Endothelial cell of umbilical vein (primary cell): ENCODE measurements around the gene MMRN2. TPM values are rescaled to one million over a fixed set of nuclear protein-coding genes. Genes with fewer than 3 reads are reported as not detected.
A peak's percentile ranks its signal among the peaks of the same experiment; 100 is the strongest.
"Not testable (repeated sequence)": the region's sequence is repeated elsewhere in the genome, so short reads cannot be mapped to it uniquely, and the experiment has no call there.

Source experiments
- Bru-seq: library from RNA; stranded (reverse); fragments of 400-500 nt; gene quantifications from one replicate; lab custom pipeline; 2021; lab: Mats Ljungman, UMichigan
- BruChase-seq, 2 experiments: library from RNA; stranded (reverse); fragments of 400-500 nt; gene quantifications; one replicate each; lab custom pipeline; 2021; lab: Mats Ljungman, UMichigan
- BruUV-seq: library from RNA; stranded (reverse); fragments of 400-500 nt; replicated peaks from 2 replicates; lab custom pipeline; 2021; lab: Mats Ljungman, UMichigan
- CTCF ChIA-PET: fragments of 300-600, 350-600 bp; sonication (Branson Sonifier 250); formaldehyde crosslinking; loops from one replicate; lab custom pipeline; 2021; ENCODE audit warnings: antibody characterized with exemption, inconsistent platforms; lab: Charles Lee
- POLR2A ChIA-PET: fragments of 300-600, 350-600 bp; sonication (Branson Sonifier 250); formaldehyde crosslinking; loops from one replicate; lab custom pipeline; 2021; ENCODE audit warnings: antibody characterized with exemption, inconsistent platforms; lab: Charles Lee
- DNase-seq: peaks from one replicate; pipeline ENCODE4 v3.0.0-alpha.2; 2011; ENCODE audit warnings: low read depth, low spot score
- FAIRE-seq: peaks from 2 replicates; lab custom pipeline; 2011; peaks lifted over from hg19 to GRCh38; lab: Jason Lieb, UNC
- H2AFZ ChIP-seq: 2 replicates; pipeline ENCODE4 v1.6.0; 2012; ENCODE audit warnings: low read depth, low read length, control low read depth, inconsistent platforms
- H3K27ac ChIP-seq: 2 replicates; pipeline ENCODE4 v1.5.1; 2011; ENCODE audit warnings: low read depth, mild to moderate bottlenecking, control low read depth, low read length, moderate library complexity; ENCODE audit not compliant: insufficient read depth
- H3K27me3 ChIP-seq, 2 experiments: 2 replicates each; pipeline versions ENCODE4 v1.6.0 to v1.6.1; 2011; ENCODE audit warnings: low read length in 2 of 2, mixed read lengths in 1 of 2; ENCODE audit not compliant: control insufficient read depth in 2 of 2, insufficient read depth in 2 of 2
- H3K36me3 ChIP-seq, 2 experiments: 2 replicates in 1 of 2; 3 replicates in 1 of 2; pipeline ENCODE4 v1.5.1; 2011; ENCODE audit warnings: low read length in 2 of 2, mild to moderate bottlenecking in 1 of 2, moderate library complexity in 1 of 2; ENCODE audit not compliant: control insufficient read depth in 2 of 2, insufficient read depth in 2 of 2; ENCODE audit errors: extremely low read depth in 1 of 2
- H3K4me1 ChIP-seq: 3 replicates; pipeline ENCODE4 v1.5.1; 2011; ENCODE audit warnings: mild to moderate bottlenecking, low read length; ENCODE audit not compliant: control insufficient read depth, insufficient read depth; ENCODE audit errors: extremely low read depth
- H3K4me2 ChIP-seq: 2 replicates; pipeline ENCODE4 v1.6.1; 2011; ENCODE audit warnings: low read length, control low read depth, mixed read lengths; ENCODE audit not compliant: insufficient read depth
- H3K4me3 ChIP-seq, 3 experiments: fragments of 200-600 bp in 1 of 3; sonication (generic), shearing (Covaris generic) in 1 of 3; replicated peaks in 1 of 3; 2 replicates each; pipeline ENCODE4 v1.5.1; 2011 to 2016; ENCODE audit warnings: control low read depth in 3 of 3, low read length in 3 of 3, mild to moderate bottlenecking in 2 of 3, inconsistent platforms in 1 of 3, low read depth in 1 of 3, moderate library complexity in 1 of 3; ENCODE audit not compliant: insufficient read depth in 1 of 3
- H3K79me2 ChIP-seq: 2 replicates; pipeline ENCODE4 v1.6.0; 2012; ENCODE audit warnings: low read length, inconsistent platforms; ENCODE audit not compliant: control insufficient read depth, insufficient read depth
- H3K9ac ChIP-seq: replicated peaks from 2 replicates; pipeline ENCODE3; 2011; ENCODE audit warnings: low read length, control low read depth; ENCODE audit not compliant: insufficient read depth; ENCODE audit errors: extremely low read depth
- H3K9me1 ChIP-seq: replicated peaks from 3 replicates; pipeline ENCODE4 v1.6.0; 2011; ENCODE audit warnings: mild to moderate bottlenecking, low read length; ENCODE audit not compliant: control insufficient read depth, insufficient read depth; ENCODE audit errors: extremely low read depth
- H3K9me3 ChIP-seq: replicated peaks from 2 replicates; pipeline ENCODE4 v1.5.1; 2012; ENCODE audit warnings: low read length, inconsistent platforms; ENCODE audit not compliant: control insufficient read depth, insufficient read depth
- H4K20me1 ChIP-seq: replicated peaks from 2 replicates; pipeline ENCODE3; 2011; ENCODE audit warnings: mild to moderate bottlenecking, low read length; ENCODE audit not compliant: control insufficient read depth, insufficient read depth; ENCODE audit errors: extremely low read depth
- EZH2 ChIP-seq: IDR thresholded peaks from 2 replicates; pipeline ENCODE4 v1.6.1; 2012; ENCODE audit warnings: borderline replicate concordance, low read depth, mild to moderate bottlenecking, moderate library complexity, low read length, inconsistent platforms; ENCODE audit not compliant: severe bottlenecking
- FOS ChIP-seq: IDR thresholded peaks from 2 replicates; pipeline ENCODE4 v1.6.1; 2011; ENCODE audit warnings: mild to moderate bottlenecking, low read length, moderate library complexity, borderline replicate concordance; ENCODE audit not compliant: insufficient read depth
- GATA2 ChIP-seq: IDR thresholded peaks from 2 replicates; pipeline ENCODE4 v1.7.0; 2011; ENCODE audit warnings: low read depth, mild to moderate bottlenecking, moderate library complexity, mixed read lengths, low read length; ENCODE audit not compliant: insufficient read length, insufficient read depth
- JUN ChIP-seq: IDR thresholded peaks from 2 replicates; pipeline ENCODE4 v1.6.1; 2011; ENCODE audit warnings: borderline replicate concordance, low read depth; ENCODE audit not compliant: insufficient read length, insufficient read depth
- MYC ChIP-seq: IDR thresholded peaks from one replicate; pipeline ENCODE4 v1.6.1; 2011; ENCODE audit warnings: mild to moderate bottlenecking, low read depth, low read length
- POLR2A ChIP-seq: IDR thresholded peaks from 2 replicates; pipeline ENCODE4 v1.6.1; 2012; ENCODE audit warnings: low read depth, mild to moderate bottlenecking, control low read depth, low read length
- POLR2AphosphoS5 ChIP-seq: IDR thresholded peaks from 2 replicates; pipeline ENCODE4 v1.6.1; 2012; ENCODE audit warnings: low read depth, mild to moderate bottlenecking, control low read depth, low read length, moderate library complexity; ENCODE audit not compliant: insufficient read depth
- dilution Hi-C: fragments of 300-500 bp; cut with MboI; formaldehyde crosslinking; loops from one replicate; pipeline ENCODE4 v1.15.0; 2019; ENCODE audit warnings: low sequenced_read_pairs; ENCODE audit not compliant: extremely low pct_ligation_motif_present
- intact Hi-C: fragments of 100-400 bp; cut with micrococcal nuclease; formaldehyde crosslinking; loops from one replicate; pipeline ENCODE4 v1.10.0; 2022
- long read RNA-seq: library from polyadenylated mRNA; stranded (forward); transcript quantifications from one replicate; pipeline ENCODE4 v2.0.0, GENCODE V29; 2021
- polyA minus RNA-seq, 3 experiments: library from RNA; depleted of rRNA, polyadenylated mRNA; stranded (reverse); fragments of >200 nt; gene quantifications; 1 replicate in 1 of 3; 2 replicates in 2 of 3; pipeline ENCODE4 v1.2.3, GENCODE V29; 2011
- polyA plus RNA-seq, 4 experiments: library from polyadenylated mRNA; depleted of rRNA in 3 of 4; stranded (reverse) in 3 of 4; unstranded in 1 of 4; fragments of >200 nt; gene quantifications; 2 replicates each; pipeline versions ENCODE4 v1.2.1 to v1.2.3, GENCODE V29; 2011 to 2012; ENCODE audit warnings: missing spikeins in 1 of 4
- total RNA-seq: library from RNA; stranded (reverse); gene quantifications from 2 replicates; pipeline ENCODE4 v1.2.3, GENCODE V29; 2021

The MMRN2 gene, protein sequence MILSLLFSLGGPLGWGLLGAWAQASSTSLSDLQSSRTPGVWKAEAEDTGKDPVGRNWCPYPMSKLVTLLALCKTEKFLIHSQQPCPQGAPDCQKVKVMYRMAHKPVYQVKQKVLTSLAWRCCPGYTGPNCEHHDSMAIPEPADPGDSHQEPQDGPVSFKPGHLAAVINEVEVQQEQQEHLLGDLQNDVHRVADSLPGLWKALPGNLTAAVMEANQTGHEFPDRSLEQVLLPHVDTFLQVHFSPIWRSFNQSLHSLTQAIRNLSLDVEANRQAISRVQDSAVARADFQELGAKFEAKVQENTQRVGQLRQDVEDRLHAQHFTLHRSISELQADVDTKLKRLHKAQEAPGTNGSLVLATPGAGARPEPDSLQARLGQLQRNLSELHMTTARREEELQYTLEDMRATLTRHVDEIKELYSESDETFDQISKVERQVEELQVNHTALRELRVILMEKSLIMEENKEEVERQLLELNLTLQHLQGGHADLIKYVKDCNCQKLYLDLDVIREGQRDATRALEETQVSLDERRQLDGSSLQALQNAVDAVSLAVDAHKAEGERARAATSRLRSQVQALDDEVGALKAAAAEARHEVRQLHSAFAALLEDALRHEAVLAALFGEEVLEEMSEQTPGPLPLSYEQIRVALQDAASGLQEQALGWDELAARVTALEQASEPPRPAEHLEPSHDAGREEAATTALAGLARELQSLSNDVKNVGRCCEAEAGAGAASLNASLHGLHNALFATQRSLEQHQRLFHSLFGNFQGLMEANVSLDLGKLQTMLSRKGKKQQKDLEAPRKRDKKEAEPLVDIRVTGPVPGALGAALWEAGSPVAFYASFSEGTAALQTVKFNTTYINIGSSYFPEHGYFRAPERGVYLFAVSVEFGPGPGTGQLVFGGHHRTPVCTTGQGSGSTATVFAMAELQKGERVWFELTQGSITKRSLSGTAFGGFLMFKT
- 169 TPM in 2 replicates for total RNA-seq
- polyA plus RNA-seq: 143 and 154 TPM in 2 replicates
- polyA plus RNA-seq (2011; cell fraction: cytosol; rRNA removed): 139 and 140 TPM in 2 replicates
- polyA plus RNA-seq (2011; cell fraction: nucleus; rRNA removed): 125 and 134 TPM in 2 replicates
- 160 and 182 TPM in 2 replicates for polyA plus RNA-seq (2012)
- polyA minus RNA-seq: 212 and 222 TPM in 2 replicates
- not detected for polyA minus RNA-seq (2011; cell fraction: cytosol; rRNA and poly(A)+ RNA removed)
- 64.9 and 76.6 TPM in 2 replicates for polyA minus RNA-seq (2011; cell fraction: nucleus; rRNA and poly(A)+ RNA removed)
- percentile 80 among the genes with signal in this experiment for Bru-seq, nascent RNA
- percentile 96 among the genes with signal in this experiment for BruChase-seq, experiment 1, labeled RNA remaining after a 6-hour chase
- percentile 95 among the genes with signal in this experiment for BruChase-seq, experiment 2, labeled RNA remaining after a 2-hour chase
- long read RNA-seq, full-length matches to known transcripts: 454 of 541 reads
- long read RNA-seq, partial matches to known transcripts: 78 of 541 reads
- long read RNA-seq, other reads (novel, unspliced or antisense): 9 of 541 reads

DNA sequence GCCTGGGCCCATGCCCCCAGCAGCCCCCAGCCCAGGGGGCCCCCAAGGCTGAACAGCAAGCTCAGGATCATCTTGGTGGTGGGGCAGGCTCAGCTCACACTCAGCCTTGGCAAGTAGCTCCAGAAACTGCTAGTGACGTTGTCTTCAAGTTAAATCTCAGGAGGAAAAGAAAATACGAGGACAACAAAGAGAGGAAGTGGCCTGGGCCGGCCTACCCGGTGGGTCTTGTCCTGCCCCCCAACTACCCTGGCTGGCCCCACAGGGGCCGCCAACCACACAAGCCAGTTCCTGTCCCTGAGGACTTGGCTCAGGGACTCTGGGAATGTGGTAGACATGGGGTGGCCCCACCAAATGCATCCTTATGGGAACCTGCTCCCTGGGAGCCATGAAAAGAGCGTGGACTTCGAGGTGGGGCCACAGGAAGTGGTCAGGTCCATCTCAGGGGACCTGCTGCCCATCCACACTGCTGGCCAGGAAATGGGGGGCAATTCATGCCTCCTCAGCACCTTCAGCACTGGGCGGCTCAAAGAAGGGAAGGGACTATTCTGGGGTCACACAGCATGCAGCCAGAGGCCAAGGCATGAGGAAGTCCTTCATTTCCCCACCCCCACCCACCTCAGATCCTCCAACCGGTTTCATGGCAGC lies at the start of gene MMRN2:
Gene MMRN2, minus strand, starts transcription at position 145 of the 645 bp plus-strand sequence. Its CDS starts 74 bp downstream, at position 71.
- ChIA-PET POLR2A (interaction anchor here (2.5 to 3.1 kb wide), 2 partner anchors 12 kb away, joined by 11 to 13 read pairs; partner anchors contain the start of gene ADIRF), CTCF (interaction anchor here (0.9 to 8.7 kb wide), 3 partner anchors 11 to 136 kb away, joined by 3 to 325 read pairs (median 110); partner anchors contain the start of gene ADIRF)
- Histone ChIP-seq H3K27me3 (no peaks in the 10 kb centered on the region), H3K4me1 (peaks cover 66% of the 10 kb centered on the region), H3K9ac (peak within 1 kb of the TSS; percentile 87), H3K4me2 (peak within 1 kb of the TSS; percentile 47), H3K36me3 (no peaks in the 10 kb centered on the region), H3K27ac (peak within 1 kb of the TSS; percentile 98), H3K4me3 (peak within 1 kb of the TSS; percentile 32 to 81 (median 65)), H3K9me3 (no peaks in the 10 kb centered on the region), H3K9me1 (no peaks in the 10 kb centered on the region), H2AFZ (peak within 1 kb of the TSS; percentile 46), H3K79me2 (peaks cover 53% of the 10 kb centered on the region), H4K20me1 (no peaks in the 10 kb centered on the region)
- TF ChIP-seq FOS (no peak), JUN (no peak), EZH2 (no peak), POLR2A (peak; percentile 76), GATA2 (no peak), POLR2AphosphoS5 (peak; percentile 57), MYC (no peak)
- peak; percentile 97 for FAIRE-seq
- dilution Hi-C loops (no loop called here), intact Hi-C loops (loop anchor here (2.0 to 10.0 kb wide), 4 partner anchors 13 to 1927 kb away; partner anchors contain the start of genes GLUD1, SHLD2 and STAMBPL1)
- no TSS peak for BruUV-seq
- DNase-seq: peak; percentile 85

DNA sequence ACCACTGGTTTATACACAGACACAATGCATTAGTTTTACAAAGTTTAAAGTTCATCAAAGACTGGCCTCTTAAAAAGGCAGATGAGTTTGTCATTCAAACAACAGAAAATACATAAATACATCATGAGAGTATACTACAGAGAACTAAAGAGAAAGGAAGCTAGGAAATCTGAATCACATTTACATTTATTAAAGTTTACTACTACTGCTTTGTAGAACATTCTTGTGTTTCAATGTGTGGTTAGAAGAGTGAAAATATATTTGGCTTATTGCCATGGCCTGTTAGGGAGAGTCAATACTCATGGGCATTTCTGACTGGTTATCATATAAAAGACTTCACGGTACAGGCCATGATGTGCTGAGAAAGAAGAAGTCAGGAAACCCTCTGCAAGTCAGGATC lies 49.7 kb upstream of the MMRN2 start:
- H3K9ac ChIP-seq, H2AFZ ChIP-seq, H3K9me1 ChIP-seq, H3K4me3 ChIP-seq, H3K79me2 ChIP-seq, CTCF ChIA-PET, H3K4me2 ChIP-seq, H3K9me3 ChIP-seq, H4K20me1 ChIP-seq, FAIRE-seq, H3K36me3 ChIP-seq, BruUV-seq, H3K27ac ChIP-seq, DNase-seq, H3K4me1 ChIP-seq, intact Hi-C loops, dilution Hi-C loops, H3K27me3 ChIP-seq, POLR2A ChIA-PET: not testable (repeated sequence)
